ENCODE results near the gene TPBG. TPM values are rescaled to one million over a fixed set of nuclear protein-coding genes. Genes with fewer than 3 reads are reported as not detected.

TPBG gene, protein sequence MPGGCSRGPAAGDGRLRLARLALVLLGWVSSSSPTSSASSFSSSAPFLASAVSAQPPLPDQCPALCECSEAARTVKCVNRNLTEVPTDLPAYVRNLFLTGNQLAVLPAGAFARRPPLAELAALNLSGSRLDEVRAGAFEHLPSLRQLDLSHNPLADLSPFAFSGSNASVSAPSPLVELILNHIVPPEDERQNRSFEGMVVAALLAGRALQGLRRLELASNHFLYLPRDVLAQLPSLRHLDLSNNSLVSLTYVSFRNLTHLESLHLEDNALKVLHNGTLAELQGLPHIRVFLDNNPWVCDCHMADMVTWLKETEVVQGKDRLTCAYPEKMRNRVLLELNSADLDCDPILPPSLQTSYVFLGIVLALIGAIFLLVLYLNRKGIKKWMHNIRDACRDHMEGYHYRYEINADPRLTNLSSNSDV
- 45.5 and 48.9 TPM in 2 replicates for total RNA-seq (2014; rRNA removed; shearing (Covaris generic))

- Histone ChIP-seq H3K27me3 (ENCODE audit: control insufficient read depth, insufficient read depth, low read length) (peaks cover 2% of the 10 kb centered on the region; the same call in 1 of the 2 replicates), H3K36me3 (replicated peaks; ENCODE audit: control insufficient read depth, insufficient read depth, low read length) (peaks cover 3% of the 10 kb centered on the region), H3K4me3 (ENCODE audit: insufficient read depth, low read depth, low read length) (peak within 1 kb of the TSS; percentile 85)
- DNase-seq: peak; percentile 87
Observed at GRCh38 chr6:82363428-82364086, at the start of gene TPBG. TSS of gene TPBG (plus strand) at chr6:82363817. CDS start at chr6:82364962, 1,145 bp downstream.

DNA sequence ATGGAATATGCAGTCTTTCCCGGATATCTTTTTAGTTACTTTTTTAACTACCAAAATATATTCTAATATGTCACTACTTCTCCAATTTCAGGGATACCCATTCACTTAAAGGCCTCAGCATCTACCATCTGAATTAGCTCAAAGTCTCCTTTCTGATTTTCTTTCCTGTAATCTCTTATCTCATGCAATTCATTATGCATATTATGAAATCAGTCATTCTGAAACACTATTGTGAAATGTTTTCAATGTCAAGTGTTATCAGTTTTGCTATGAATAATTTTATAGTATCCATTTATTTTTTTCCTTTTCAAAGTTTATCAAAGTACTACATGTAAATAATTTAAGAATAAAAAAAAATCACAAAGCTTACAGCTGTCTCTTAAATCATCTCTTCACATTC lies 41.2 kb upstream of the TPBG start:
- Histone ChIP-seq H3K27me3 (ENCODE audit: control insufficient read depth, insufficient read depth, low read length) (no peaks in the 10 kb centered on the region), H3K4me3 (ENCODE audit: insufficient read depth, low read depth, low read length) (no peak overlapping the region), H3K36me3 (replicated peaks; ENCODE audit: control insufficient read depth, insufficient read depth, low read length) (no peaks in the 10 kb centered on the region)
- DNase-seq: no peak

DNA sequence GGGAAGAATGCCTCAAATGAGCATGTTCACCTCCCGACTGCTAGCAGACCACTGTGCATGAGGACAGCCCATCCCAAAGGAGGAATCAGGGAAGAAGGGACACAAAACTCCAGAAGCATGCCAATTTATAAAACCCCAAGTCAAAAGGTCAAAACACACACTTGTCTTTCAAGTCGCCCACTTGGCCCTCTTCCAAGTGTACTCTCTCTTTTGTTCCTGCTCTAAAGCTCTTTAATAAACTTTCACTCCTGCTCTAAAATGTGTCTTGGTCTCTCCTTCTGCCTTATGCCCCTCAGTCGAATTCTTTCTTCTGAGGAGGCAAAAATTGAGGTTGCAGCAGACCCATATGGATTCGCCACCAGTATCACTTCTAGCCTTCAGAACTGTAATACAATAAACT lies 33.9 kb upstream of the TPBG start:
- Histone ChIP-seq H3K4me3 (ENCODE audit: insufficient read depth, low read depth, low read length) (no peak overlapping the region), H3K36me3 (replicated peaks; ENCODE audit: control insufficient read depth, insufficient read depth, low read length) (no peaks in the 10 kb centered on the region), H3K27me3 (ENCODE audit: control insufficient read depth, insufficient read depth, low read length) (no peaks in the 10 kb centered on the region)
- no peak for DNase-seq

DNA sequence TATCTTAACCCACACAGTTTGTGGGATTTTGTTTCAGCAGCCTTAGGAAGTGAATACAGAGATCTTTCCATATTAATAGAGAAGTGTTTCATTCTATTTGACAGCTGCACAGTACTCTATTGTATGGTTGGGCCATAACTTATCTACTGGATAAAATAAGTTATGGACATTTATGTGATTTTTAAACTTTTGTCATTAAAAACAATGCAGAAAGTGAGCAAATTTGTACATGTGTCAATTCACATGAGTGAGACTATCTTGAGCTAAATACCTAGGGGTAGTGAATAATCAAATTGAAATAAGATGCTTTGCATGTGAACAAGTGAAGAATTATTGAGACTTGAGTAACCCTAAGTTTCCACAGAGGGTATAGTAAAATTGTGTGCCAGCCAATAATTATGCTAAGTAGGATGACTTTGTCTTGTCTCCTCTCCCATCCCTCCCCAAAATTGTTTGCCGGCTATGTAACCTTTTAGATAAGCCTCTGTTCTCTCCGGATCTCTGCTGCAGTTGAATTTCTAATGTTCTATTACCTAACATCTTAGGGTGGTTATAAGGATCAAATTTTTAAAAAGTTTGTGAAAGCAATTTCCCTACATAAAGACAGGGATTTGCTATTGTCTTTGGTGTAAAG lies 33.3 kb upstream of the TPBG start:
- H3K27me3 ChIP-seq (ENCODE audit: control insufficient read depth, insufficient read depth, low read length): no peaks in the 10 kb centered on the region
- DNase-seq: no peak
- H3K4me3 ChIP-seq (ENCODE audit: insufficient read depth, low read depth, low read length): no peak overlapping the region
- no peaks in the 10 kb centered on the region for H3K36me3 ChIP-seq (replicated peaks; ENCODE audit: control insufficient read depth, insufficient read depth, low read length)

GRCh38 chr6:82331031-82331773 lies 32.4 kb upstream of the TPBG start:
- Histone ChIP-seq H3K27me3 (ENCODE audit: control insufficient read depth, insufficient read depth, low read length) (no peaks in the 10 kb centered on the region), H3K4me3 (ENCODE audit: insufficient read depth, low read depth, low read length) (no peak overlapping the region), H3K36me3 (replicated peaks; ENCODE audit: control insufficient read depth, insufficient read depth, low read length) (no peaks in the 10 kb centered on the region)
- DNase-seq: peak; percentile 2

DNA sequence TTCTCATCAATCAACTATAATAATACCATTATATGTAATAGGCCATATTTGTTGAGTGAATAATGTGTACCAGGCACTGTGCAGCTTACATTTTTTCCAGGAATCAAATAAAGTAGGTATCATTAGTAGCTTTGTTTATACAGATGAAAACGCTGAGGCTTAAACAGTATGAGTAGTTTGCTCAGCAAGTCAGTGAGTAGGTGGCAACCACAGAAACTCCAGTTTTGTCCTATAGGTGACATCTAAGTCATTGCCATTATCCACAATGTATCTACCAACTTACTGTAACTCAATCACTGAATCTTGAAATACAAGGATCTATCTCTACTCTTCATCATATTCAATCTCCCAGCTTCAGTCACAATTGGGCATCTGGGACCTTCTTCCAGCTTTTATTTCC lies 29.8 kb upstream of the TPBG start:
- no peak for DNase-seq
- H3K4me3 ChIP-seq (ENCODE audit: insufficient read depth, low read depth, low read length): no peak overlapping the region
- H3K36me3 ChIP-seq (replicated peaks; ENCODE audit: control insufficient read depth, insufficient read depth, low read length): no peaks in the 10 kb centered on the region
- no peaks in the 10 kb centered on the region for H3K27me3 ChIP-seq (ENCODE audit: control insufficient read depth, insufficient read depth, low read length)

GRCh38 chr6:82337688-82338257 lies 25.8 kb upstream of the TPBG start:
- H3K36me3 ChIP-seq (replicated peaks; ENCODE audit: control insufficient read depth, insufficient read depth, low read length): no peaks in the 10 kb centered on the region
- no peak overlapping the region for H3K4me3 ChIP-seq (ENCODE audit: insufficient read depth, low read depth, low read length)
- H3K27me3 ChIP-seq (ENCODE audit: control insufficient read depth, insufficient read depth, low read length): no peaks in the 10 kb centered on the region
- DNase-seq: no peak

DNA sequence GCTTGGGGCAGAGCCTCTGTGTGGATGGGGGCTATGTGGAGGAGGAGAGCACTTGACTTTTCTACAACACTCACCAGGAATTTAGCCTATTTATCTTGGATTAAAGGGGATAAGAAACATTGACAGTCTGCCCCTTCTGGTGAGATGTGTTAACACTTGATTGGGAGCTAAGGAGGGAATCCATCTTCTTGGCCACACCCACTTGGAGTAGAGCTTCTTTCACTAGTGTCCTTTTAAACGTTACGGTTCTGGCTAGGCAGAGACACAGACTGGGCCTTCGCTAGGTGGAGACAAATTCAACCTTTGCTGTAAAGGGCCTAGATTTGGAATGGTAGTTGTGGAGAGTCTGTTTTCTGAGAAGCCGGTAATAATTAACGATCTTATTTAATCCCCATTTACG lies 15.5 kb upstream of the TPBG start:
- H3K4me3 ChIP-seq (ENCODE audit: insufficient read depth, low read depth, low read length): no peak overlapping the region
- peak; percentile 10 for DNase-seq
- no peaks in the 10 kb centered on the region for H3K27me3 ChIP-seq (ENCODE audit: control insufficient read depth, insufficient read depth, low read length)
- H3K36me3 ChIP-seq (replicated peaks; ENCODE audit: control insufficient read depth, insufficient read depth, low read length): no peaks in the 10 kb centered on the region

GRCh38 chr6:82353848-82354247 lies 9.8 kb upstream of the TPBG start:
- no peak for DNase-seq
- no peaks in the 10 kb centered on the region for H3K27me3 ChIP-seq (ENCODE audit: control insufficient read depth, insufficient read depth, low read length)
- H3K36me3 ChIP-seq (replicated peaks; ENCODE audit: control insufficient read depth, insufficient read depth, low read length): no peaks in the 10 kb centered on the region
- no peak overlapping the region for H3K4me3 ChIP-seq (ENCODE audit: insufficient read depth, low read depth, low read length)

DNA sequence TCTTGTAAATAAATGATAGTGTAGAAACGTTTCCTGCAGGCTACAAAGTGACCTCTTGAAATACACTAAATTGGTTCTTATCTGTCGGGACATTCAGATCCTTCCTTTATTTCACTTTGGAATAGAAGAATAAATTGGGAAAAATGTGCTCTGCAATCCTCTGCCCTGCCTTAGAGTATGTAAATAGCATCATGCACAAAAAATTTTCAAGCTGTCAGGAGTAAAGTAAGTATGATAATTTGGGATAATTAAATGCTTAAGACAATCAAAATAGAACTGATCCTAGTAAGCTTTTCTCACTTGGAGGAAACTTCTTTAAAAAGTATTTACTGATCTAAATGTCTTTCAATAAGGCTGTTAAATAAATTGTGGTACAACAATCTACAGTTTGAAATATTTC lies 3.1 kb upstream of the TPBG start:
- Histone ChIP-seq H3K4me3 (ENCODE audit: insufficient read depth, low read depth, low read length) (no peak overlapping the region), H3K36me3 (replicated peaks; ENCODE audit: control insufficient read depth, insufficient read depth, low read length) (no peaks in the 10 kb centered on the region), H3K27me3 (ENCODE audit: control insufficient read depth, insufficient read depth, low read length) (peaks cover 2% of the 10 kb centered on the region; the same call in 1 of the 2 replicates)
- no peak for DNase-seq

GRCh38 chr6:82361631-82362030 lies 2.0 kb upstream of the TPBG start:
- peaks cover 2% of the 10 kb centered on the region; the same call in 1 of the 2 replicates for H3K27me3 ChIP-seq (ENCODE audit: control insufficient read depth, insufficient read depth, low read length)
- peaks cover 3% of the 10 kb centered on the region for H3K36me3 ChIP-seq (replicated peaks; ENCODE audit: control insufficient read depth, insufficient read depth, low read length)
- no peak overlapping the region for H3K4me3 ChIP-seq (ENCODE audit: insufficient read depth, low read depth, low read length)
- DNase-seq: no peak

DNA sequence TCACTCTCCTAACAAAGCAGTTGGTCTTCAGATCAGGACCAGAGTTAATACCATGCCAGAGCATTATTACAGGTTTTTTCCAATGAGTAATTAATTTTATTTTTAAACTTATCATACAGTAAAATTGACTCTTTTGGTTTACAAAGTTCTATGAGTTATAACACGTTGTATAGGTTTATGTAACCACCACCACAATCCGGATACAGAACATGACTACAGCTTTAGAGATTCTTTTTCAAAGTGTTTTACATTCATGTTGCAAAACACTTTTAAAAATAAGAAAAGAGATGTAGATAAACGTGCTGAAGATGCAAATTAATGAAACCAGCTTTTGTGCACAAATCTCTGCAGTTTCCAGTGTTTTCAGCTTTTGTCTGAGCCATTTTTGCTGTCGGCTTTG lies 1.5 kb upstream of the TPBG start:
- H3K36me3 ChIP-seq (replicated peaks; ENCODE audit: control insufficient read depth, insufficient read depth, low read length): peaks cover 3% of the 10 kb centered on the region
- H3K4me3 ChIP-seq (ENCODE audit: insufficient read depth, low read depth, low read length): no peak overlapping the region
- DNase-seq: no peak
- peaks cover 2% of the 10 kb centered on the region; the same call in 1 of the 2 replicates for H3K27me3 ChIP-seq (ENCODE audit: control insufficient read depth, insufficient read depth, low read length)

DNA sequence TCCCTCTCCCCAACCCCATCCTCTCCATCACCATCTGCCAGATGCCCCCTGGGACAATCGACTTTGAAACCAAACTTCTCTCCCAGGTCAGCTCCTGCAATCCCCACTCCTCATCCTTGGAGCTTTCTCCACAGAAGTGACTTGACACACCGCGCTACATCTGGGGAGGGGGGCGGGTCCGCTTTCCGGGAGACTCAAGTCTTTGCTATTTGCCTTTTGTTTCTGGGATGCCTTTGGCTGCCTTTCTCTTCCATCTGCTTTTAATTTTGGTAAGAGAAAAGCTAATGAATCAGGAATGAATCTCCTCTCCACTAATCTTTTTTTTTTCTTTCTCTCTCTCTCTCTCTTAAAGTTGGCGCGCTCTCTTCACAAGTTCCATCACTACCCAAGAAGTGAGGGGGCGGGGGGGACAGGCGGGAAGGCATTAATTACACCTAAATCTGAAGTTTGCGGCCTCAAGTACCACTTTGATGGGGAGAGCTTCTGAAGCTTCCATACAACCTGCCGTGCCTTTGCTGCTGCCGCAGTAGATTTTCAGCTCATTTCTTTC lies 664 bp upstream of the TPBG start:
- Histone ChIP-seq H3K4me3 (ENCODE audit: insufficient read depth, low read depth, low read length) (peak overlapping the region; percentile 85), H3K27me3 (ENCODE audit: control insufficient read depth, insufficient read depth, low read length) (peaks cover 2% of the 10 kb centered on the region; the same call in 1 of the 2 replicates), H3K36me3 (replicated peaks; ENCODE audit: control insufficient read depth, insufficient read depth, low read length) (peaks cover 3% of the 10 kb centered on the region)
- peak; percentile 21 for DNase-seq
